Left forelimb (tissue), 1 donor: ENCODE measurements around the gene PAM16.
"Not testable (repeated sequence)": the region's sequence is repeated elsewhere in the genome, so short reads cannot be mapped to it uniquely, and the experiment has no call there.

Experiments used
- DNase-seq: peaks from one replicate; pipeline ENCODE4 v3.0.0-alpha.2; 2018; ENCODE audit warnings: low spot score

The PAM16 gene

GRCh38 chr16:4350787-4351659, at the start of gene PAM16:
TSS of gene PAM16 (minus strand) at chr16:4351321. CDS start at chr16:4351234, 87 bp downstream.
- peak; percentile 97 for DNase-seq

- DNase-seq, result no peak
These were observed 48.0 kb upstream of the PAM16 start for GRCh38 chr16:4399001-4399730.

- no peak for DNase-seq
These were observed 44.1 kb upstream of the PAM16 start for GRCh38 chr16:4395055-4395726.

- not testable (repeated sequence) for DNase-seq
These were observed 42.7 kb upstream of the PAM16 start for GRCh38 chr16:4393850-4394249.

GRCh38 chr16:4393240-4393600, 42.1 kb upstream of the PAM16 start:
- DNase-seq, result no peak

GRCh38 chr16:4392382-4393239, 41.5 kb upstream of the PAM16 start:
- peak; percentile 88 for DNase-seq

- DNase-seq, result no peak
These were observed 40.7 kb upstream of the PAM16 start for GRCh38 chr16:4391631-4392381.

- no peak for DNase-seq
These were observed 39.4 kb upstream of the PAM16 start for GRCh38 chr16:4390266-4391260.

- no peak for DNase-seq
These were observed 38.2 kb upstream of the PAM16 start for GRCh38 chr16:4389051-4389955.

GRCh38 chr16:4388271-4389021, 37.3 kb upstream of the PAM16 start:
- no peak for DNase-seq

GRCh38 chr16:4387781-4388180, 36.7 kb upstream of the PAM16 start:
- DNase-seq, result no peak

GRCh38 chr16:4386951-4387565, 35.9 kb upstream of the PAM16 start:
- DNase-seq, result no peak

- DNase-seq, result no peak
These were observed 35.3 kb upstream of the PAM16 start for GRCh38 chr16:4386451-4386805.

GRCh38 chr16:4385789-4386450, 34.8 kb upstream of the PAM16 start:
- no peak for DNase-seq

- DNase-seq, result no peak
These were observed 34.1 kb upstream of the PAM16 start for GRCh38 chr16:4385066-4385788.

- no peak for DNase-seq
These were observed 33.4 kb upstream of the PAM16 start for GRCh38 chr16:4384509-4384942.
